HCT116 (cell line): ENCODE data around the gene SLC27A1. TPM values are rescaled to one million over a fixed set of nuclear protein-coding genes. Genes with fewer than 3 reads are reported as not detected.

Experiments used
- ATAC-seq: fragments of 200-7000 bp; cut with Tn5 transposase; 2 replicates; pipeline ENCODE4 v1.9.1; 2020; ENCODE audit warnings: mild to moderate bottlenecking, moderate library complexity
- BruUV-seq: library from RNA; stranded (reverse); fragments of 400-500 nt; replicated peaks from 2 replicates; lab custom pipeline; 2021; lab: Mats Ljungman, UMichigan
- CTCF ChIA-PET: fragments of 300-600 bp; sonication (Branson Sonifier 250); formaldehyde crosslinking; loops from one replicate; lab custom pipeline; 2021; ENCODE audit warnings: antibody characterized with exemption; lab: Charles Lee
- POLR2A ChIA-PET: fragments of 300-600, 350-600 bp; sonication (Branson Sonifier 250); formaldehyde crosslinking; loops from one replicate; lab custom pipeline; 2021; ENCODE audit warnings: antibody characterized with exemption; lab: Charles Lee
- RAD21 ChIA-PET, 2 experiments: fragments of 300-600 bp; sonication (Branson Sonifier 250); formaldehyde crosslinking; loops; one replicate each; lab custom pipeline; 2023; ENCODE audit warnings: low total read pairs in 2 of 2; ENCODE audit not compliant: uncharacterized antibody in 2 of 2, unreplicated experiment in 2 of 2, low non-redundant PET in 1 of 2; lab: Charles Lee
- DNase-seq: peaks from one replicate; pipeline ENCODE4 v3.0.0-alpha.2; 2010; ENCODE audit warnings: low read depth, low spot score
- H2AFZ ChIP-seq: fragments of 200-600 bp; shearing (Covaris generic), sonication (generic); 2 replicates; pipeline ENCODE4 v1.6.1; 2017; ENCODE audit warnings: low read depth, mixed run types, mixed read lengths, antibody characterized with exemption, low read length; ENCODE audit not compliant: poor library complexity, severe bottlenecking
- H3K27ac ChIP-seq: 2 replicates; pipeline ENCODE4 v1.5.1; 2012; ENCODE audit warnings: low read depth, low read length
- H3K27me3 ChIP-seq: fragments of 200-600 bp; sonication (generic); 2 replicates; pipeline ENCODE4 v1.6.1; 2016; ENCODE audit warnings: mixed run types, low read length, mixed read lengths; ENCODE audit not compliant: insufficient read depth
- H3K36me3 ChIP-seq, 2 experiments: fragments of 200-500 bp in 1 of 2; fragments of 200-600 bp in 1 of 2; sonication (Bioruptor generic) in 1 of 2; sonication (generic) in 1 of 2; 2 replicates each; pipeline versions ENCODE4 v1.5.1 to v1.6.1; 2014 to 2016; ENCODE audit warnings: low read length in 2 of 2, inconsistent platforms in 1 of 2, mixed read lengths in 1 of 2, mixed run types in 1 of 2; ENCODE audit not compliant: insufficient read depth in 2 of 2, control insufficient read depth in 1 of 2
- H3K4me1 ChIP-seq, 2 experiments: fragments of 200-600 bp in 1 of 2; sonication (generic) in 1 of 2; 2 replicates each; pipeline versions ENCODE4 v1.5.1 to v1.6.1; 2012 to 2017; ENCODE audit warnings: low read length in 2 of 2, inconsistent platforms in 1 of 2, mild to moderate bottlenecking in 1 of 2, mixed read lengths in 1 of 2, mixed run types in 1 of 2, moderate library complexity in 1 of 2; ENCODE audit not compliant: insufficient read depth in 2 of 2, control insufficient read depth in 1 of 2
- H3K4me2 ChIP-seq: fragments of 200-600 bp; sonication (generic); 2 replicates; pipeline ENCODE4 v1.6.1; 2017; ENCODE audit warnings: mixed run types, low read length, mixed read lengths
- H3K4me3 ChIP-seq, 2 experiments: fragments of 200-600 bp in 1 of 2; sonication (generic) in 1 of 2; replicated peaks in 1 of 2; 2 replicates each; pipeline ENCODE4 v1.5.1; 2011 to 2016; ENCODE audit warnings: low read length in 2 of 2, control low read depth in 1 of 2, low read depth in 1 of 2, mild to moderate bottlenecking in 1 of 2, mixed read lengths in 1 of 2, mixed run types in 1 of 2
- H3K79me2 ChIP-seq: fragments of 200-600 bp; sonication (generic); 2 replicates; pipeline ENCODE4 v1.6.1; 2017; ENCODE audit warnings: mild to moderate bottlenecking, mixed run types, low read length, moderate library complexity, mixed read lengths; ENCODE audit not compliant: insufficient read depth
- H3K9ac ChIP-seq: fragments of 200-600 bp; sonication (generic); 2 replicates; pipeline ENCODE4 v1.6.1; 2016; ENCODE audit warnings: low read length, mixed read lengths
- H3K9me2 ChIP-seq: fragments of 200-600 bp; sonication (generic), shearing (Covaris generic); 2 replicates; pipeline ENCODE4 v1.6.1; 2017; ENCODE audit warnings: mixed run types, mild to moderate bottlenecking, moderate library complexity; ENCODE audit not compliant: insufficient read depth
- H3K9me3 ChIP-seq, 2 experiments: fragments of 200-500 bp in 1 of 2; fragments of 200-600 bp in 1 of 2; sonication (Bioruptor generic) in 1 of 2; sonication (generic) in 1 of 2; 2 replicates each; pipeline ENCODE4 v1.6.1; 2014 to 2017; ENCODE audit warnings: low read length in 2 of 2, mixed read lengths in 2 of 2, inconsistent platforms in 1 of 2, low read depth in 1 of 2, mild to moderate bottlenecking in 1 of 2, mixed run types in 1 of 2, moderate library complexity in 1 of 2; ENCODE audit not compliant: control insufficient read depth in 1 of 2, insufficient read depth in 1 of 2
- H4K20me1 ChIP-seq: fragments of 200-600 bp; sonication (generic), shearing (Covaris generic); 2 replicates; pipeline ENCODE4 v1.6.1; 2017; ENCODE audit warnings: mixed run types, mild to moderate bottlenecking, moderate library complexity; ENCODE audit not compliant: insufficient read depth
- CBX3 ChIP-seq: IDR thresholded peaks from 2 replicates; pipeline ENCODE4 v1.6.1; 2012; ENCODE audit warnings: low read depth
- CEBPB ChIP-seq: IDR thresholded peaks from 2 replicates; pipeline ENCODE4 v1.6.1; 2012; ENCODE audit warnings: low read depth
- EGR1 ChIP-seq: IDR thresholded peaks from 2 replicates; pipeline ENCODE4 v1.6.1; 2012; ENCODE audit warnings: low read depth
- EZH2 ChIP-seq: fragments of 200-600 bp; sonication (generic); IDR thresholded peaks from 2 replicates; pipeline ENCODE4 v1.6.1; 2017; ENCODE audit warnings: antibody characterized with exemption, mixed run types
- POLR2A ChIP-seq: IDR thresholded peaks from 2 replicates; pipeline ENCODE4 v1.7.0; 2011; ENCODE audit warnings: borderline replicate concordance; ENCODE audit not compliant: insufficient read depth, insufficient read length; ENCODE audit errors: extremely low read depth
- SIN3A ChIP-seq: IDR thresholded peaks from 2 replicates; pipeline ENCODE4 v1.6.1; 2012; ENCODE audit warnings: low read depth
- TCF7L2 ChIP-seq: IDR thresholded peaks from 2 replicates; pipeline ENCODE4 v1.7.0; 2011; ENCODE audit warnings: borderline replicate concordance, inconsistent platforms; ENCODE audit not compliant: insufficient read depth, insufficient read length; ENCODE audit errors: extremely low read depth
- intact Hi-C: fragments of 100-400 bp; cut with micrococcal nuclease; formaldehyde crosslinking; loops from 2 replicates; pipeline ENCODE4 v1.10.0; 2022
- total RNA-seq: library from RNA; stranded (reverse); gene quantifications from one replicate; pipeline ENCODE4 v1.2.1, GENCODE V29; 2021; ENCODE audit not compliant: unreplicated experiment
- TF ChIP-seq, protein P1 (sequence below), 3 experiments: fragments of 200-600 bp in 1 of 3; sonication (generic) in 1 of 3; IDR thresholded peaks in 2 of 3; conservative IDR thresholded peaks in 1 of 3; 2 replicates each; pipeline ENCODE4 v1.5.1; 2012 to 2017; ENCODE audit warnings: low read depth in 2 of 3, low read length in 2 of 3, antibody characterized with exemption in 1 of 3, borderline replicate concordance in 1 of 3, control low read depth in 1 of 3, mild to moderate bottlenecking in 1 of 3, mixed read lengths in 1 of 3, mixed run types in 1 of 3, moderate library complexity in 1 of 3; ENCODE audit not compliant: insufficient read depth in 1 of 3

The SLC27A1 gene
- total RNA-seq, 1 experiment from 2014 or later, result 22.5 TPM

DNA sequence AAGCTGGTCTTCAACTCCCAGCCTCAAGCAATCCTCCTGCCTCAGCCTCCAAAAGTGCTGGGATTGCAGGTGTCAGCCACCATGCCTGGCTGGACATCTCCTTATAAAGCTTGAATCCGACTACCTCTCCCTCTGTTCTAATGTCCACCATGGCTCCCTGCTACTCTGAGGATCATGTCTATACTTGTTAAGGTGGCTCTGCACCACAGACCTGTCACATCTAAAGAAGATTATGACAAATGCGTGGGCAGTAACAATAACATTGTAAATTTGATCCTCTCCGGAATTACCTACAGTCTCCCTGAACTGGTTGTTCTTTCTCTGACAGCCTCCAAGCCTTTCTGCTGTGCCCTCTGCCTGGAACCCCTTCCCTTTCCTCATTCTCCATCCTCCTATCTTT, 11.4 kb upstream of the SLC27A1 start:
- H3K27me3 ChIP-seq, result no peaks in the 10 kb centered on the region
- no peak overlapping the region for H2AFZ ChIP-seq
- BruUV-seq, result no TSS peak
- no peaks in the 10 kb centered on the region for H3K9me3 ChIP-seq
- TF ChIP-seq EGR1 (peak; percentile 75), SIN3A (no peak), CEBPB (no peak), CBX3 (peak; percentile 32; the same call in 1 of the 2 replicates)
- TF ChIP-seq, protein P1, sequence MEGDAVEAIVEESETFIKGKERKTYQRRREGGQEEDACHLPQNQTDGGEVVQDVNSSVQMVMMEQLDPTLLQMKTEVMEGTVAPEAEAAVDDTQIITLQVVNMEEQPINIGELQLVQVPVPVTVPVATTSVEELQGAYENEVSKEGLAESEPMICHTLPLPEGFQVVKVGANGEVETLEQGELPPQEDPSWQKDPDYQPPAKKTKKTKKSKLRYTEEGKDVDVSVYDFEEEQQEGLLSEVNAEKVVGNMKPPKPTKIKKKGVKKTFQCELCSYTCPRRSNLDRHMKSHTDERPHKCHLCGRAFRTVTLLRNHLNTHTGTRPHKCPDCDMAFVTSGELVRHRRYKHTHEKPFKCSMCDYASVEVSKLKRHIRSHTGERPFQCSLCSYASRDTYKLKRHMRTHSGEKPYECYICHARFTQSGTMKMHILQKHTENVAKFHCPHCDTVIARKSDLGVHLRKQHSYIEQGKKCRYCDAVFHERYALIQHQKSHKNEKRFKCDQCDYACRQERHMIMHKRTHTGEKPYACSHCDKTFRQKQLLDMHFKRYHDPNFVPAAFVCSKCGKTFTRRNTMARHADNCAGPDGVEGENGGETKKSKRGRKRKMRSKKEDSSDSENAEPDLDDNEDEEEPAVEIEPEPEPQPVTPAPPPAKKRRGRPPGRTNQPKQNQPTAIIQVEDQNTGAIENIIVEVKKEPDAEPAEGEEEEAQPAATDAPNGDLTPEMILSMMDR (IDR thresholded peaks at IDR 0.05 in 2 of 3, conservative IDR thresholded peaks at IDR 0.05 in 1 of 3; ENCODE audit: borderline replicate concordance in 1 of 3, insufficient read depth in 1 of 3, low read depth in 2 of 3, low read length in 2 of 3), result no peak
- no peak overlapping the region for H3K27ac ChIP-seq
- ATAC-seq, result peak; percentile 38; the same call in 1 of the 2 replicates
- no peaks in the 10 kb centered on the region for H3K9me2 ChIP-seq
- intact Hi-C loops, result loop anchor here (10.0 kb wide), 1 partner anchor 226 kb away; the partner anchor contains the start of gene UNC13A
- DNase-seq, result no peak
- ChIA-PET POLR2A (no interaction called here), CTCF (interaction anchor here (1.2 kb wide), 1 partner anchor 37 kb away, joined by 4 read pairs; no protein-coding TSS in a partner anchor), RAD21 (no interaction called here)
- H3K79me2 ChIP-seq, result no peaks in the 10 kb centered on the region
- H3K36me3 ChIP-seq, result no peaks in the 10 kb centered on the region
- H4K20me1 ChIP-seq, result no peaks in the 10 kb centered on the region
- no peak overlapping the region for H3K4me3 ChIP-seq
- peak overlapping the region; percentile 37; the same call in 1 of the 2 replicates for H3K4me2 ChIP-seq
- peaks cover 6 to 8% of the 10 kb centered on the region in 2 experiments; a peak in 2 of 4 replicates for H3K4me1 ChIP-seq
- H3K9ac ChIP-seq, result no peak overlapping the region

DNA sequence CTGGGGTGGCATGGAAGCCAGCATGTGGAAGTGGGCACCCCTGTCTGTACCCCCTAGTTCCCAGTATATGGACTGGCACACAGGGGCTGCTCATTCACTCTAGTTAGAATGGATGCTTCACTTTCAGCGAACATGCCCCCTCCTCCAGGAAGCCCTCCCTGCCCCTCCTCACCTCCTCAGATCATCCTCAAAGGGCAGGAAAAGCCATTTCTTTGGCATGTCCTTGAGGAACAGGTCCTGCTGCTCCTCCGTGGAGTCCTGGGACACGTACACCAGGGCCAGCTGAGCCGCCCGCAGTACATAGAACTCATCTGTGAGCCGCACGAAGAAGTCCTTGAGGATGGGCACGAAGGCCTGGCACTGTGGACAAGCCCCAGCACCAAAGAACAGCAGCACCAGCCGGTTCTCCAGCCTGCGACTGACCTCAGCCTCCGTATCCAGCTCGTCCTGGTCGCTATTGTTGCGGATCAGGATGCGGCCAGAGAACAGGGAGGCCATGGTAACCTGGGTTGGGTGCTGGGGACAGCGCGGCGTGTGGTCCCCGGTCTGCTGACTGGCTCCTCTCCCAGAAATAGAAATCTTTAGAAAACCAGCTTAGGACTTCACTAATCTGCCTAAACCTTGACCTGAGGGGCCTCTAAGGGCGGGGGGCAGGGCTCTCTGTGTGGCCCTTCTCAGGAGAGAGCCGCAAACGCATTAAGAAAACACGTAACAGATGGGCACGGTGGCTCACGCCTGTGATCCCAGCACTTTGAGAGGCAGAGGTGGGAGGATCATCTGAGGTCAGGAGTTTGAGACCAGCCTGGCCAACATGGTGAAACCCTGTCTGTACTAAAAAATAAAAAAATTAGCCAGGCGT, 9.7 kb upstream of the SLC27A1 start, which contains the start of gene NXNL1:
NXNL1 (minus strand) TSS at position 555 of the 859 bp plus-strand sequence; CDS start at position 498, 57 bp downstream.
- RAD21 ChIA-PET, result no interaction called here

More for the DNA sequence above, 9.7 kb upstream of the SLC27A1 start, which contains the start of gene NXNL1:
- H3K4me1 ChIP-seq, result peaks cover 6 to 8% of the 10 kb centered on the region in 2 experiments; a peak in 2 of 4 replicates
- DNase-seq (no peak), ATAC-seq (no peak)
- no peaks in the 10 kb centered on the region for H4K20me1 ChIP-seq
- intact Hi-C loops, result no loop called here
- no peak within 1 kb of the TSS for H2AFZ ChIP-seq
- ChIA-PET CTCF (no interaction called here), POLR2A (no interaction called here)
- H3K27ac ChIP-seq, result no peak within 1 kb of the TSS
- no peak within 1 kb of the TSS for H3K4me3 ChIP-seq
- H3K9me3 ChIP-seq, result no peaks in the 10 kb centered on the region
- H3K27me3 ChIP-seq, result no peaks in the 10 kb centered on the region
- no TSS peak for BruUV-seq
- no peaks in the 10 kb centered on the region for H3K79me2 ChIP-seq
- no peak within 1 kb of the TSS for H3K9ac ChIP-seq
- H3K4me2 ChIP-seq, result no peak within 1 kb of the TSS
- H3K9me2 ChIP-seq, result no peaks in the 10 kb centered on the region
- no peak for TF ChIP-seq EZH2
- TF ChIP-seq POLR2A, result no peak
- TF ChIP-seq TCF7L2, result no peak
- H3K36me3 ChIP-seq, result no peaks in the 10 kb centered on the region
